KG1 (cell line): ENCODE data around the gene TPO.
"Not testable (repeated sequence)": the region's sequence is repeated elsewhere in the genome, so short reads cannot be mapped to it uniquely, and the experiment has no call there.

Experiments used
- DNase-seq: peaks from one replicate; lab custom pipeline; 2025; lab: John Stamatoyannopoulos, UW

TPO gene

DNA sequence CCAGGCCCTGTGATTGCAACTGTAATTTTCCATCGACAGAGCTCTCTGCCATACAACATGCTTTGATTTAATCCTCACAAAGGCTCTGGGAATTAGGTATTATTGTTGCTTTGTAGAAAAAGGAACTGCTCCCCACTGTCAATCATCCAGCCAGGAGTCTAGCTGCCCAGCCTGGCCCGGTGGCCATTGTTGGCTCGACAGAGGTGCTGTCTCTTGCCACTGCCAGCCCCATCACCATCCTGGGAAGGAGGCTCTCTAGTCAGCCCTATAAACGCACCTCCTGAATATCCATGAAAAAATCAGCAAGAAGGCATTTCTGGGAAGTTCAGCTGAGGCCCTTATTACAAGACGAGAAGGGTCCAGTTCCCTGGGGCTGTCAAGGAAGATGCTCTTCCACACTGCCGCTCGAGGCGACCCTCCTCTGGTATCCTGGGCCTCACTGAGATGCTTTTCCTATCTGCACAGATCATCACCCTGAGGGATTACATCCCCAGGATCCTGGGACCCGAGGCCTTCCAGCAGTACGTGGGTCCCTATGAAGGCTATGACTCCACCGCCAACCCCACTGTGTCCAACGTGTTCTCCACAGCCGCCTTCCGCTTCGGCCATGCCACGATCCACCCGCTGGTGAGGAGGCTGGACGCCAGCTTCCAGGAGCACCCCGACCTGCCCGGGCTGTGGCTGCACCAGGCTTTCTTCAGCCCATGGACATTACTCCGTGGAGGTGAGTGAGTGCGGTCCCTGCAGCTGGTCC is 71.0 kb downstream of the TPO start:
- no peak for DNase-seq

DNA sequence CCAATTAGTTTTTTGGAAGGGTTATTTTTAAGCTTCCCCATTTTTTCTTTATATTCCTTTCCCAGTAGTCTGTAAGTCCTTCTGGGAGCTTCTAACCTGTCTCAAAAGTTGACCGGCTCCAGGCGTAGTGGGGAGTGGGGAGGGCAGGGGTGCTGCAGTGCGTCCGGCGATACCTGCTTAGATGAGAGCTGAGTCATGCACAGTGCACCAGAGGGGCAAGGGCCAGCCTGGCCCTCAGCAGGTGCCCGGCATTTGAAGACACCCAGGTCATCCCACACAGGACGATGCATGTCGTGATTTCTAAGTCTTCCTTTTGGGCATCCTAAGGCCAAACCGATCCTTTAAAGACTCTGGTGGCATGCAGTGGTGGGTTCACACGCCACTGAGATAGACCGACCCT is 73.4 kb downstream of the TPO start:
- no peak for DNase-seq

- no peak for DNase-seq
Measured at GRCh38 chr2:1487758-1488157, 74.5 kb downstream of the TPO start.

- no peak for DNase-seq
Measured at GRCh38 chr2:1488181-1488671, 75.0 kb downstream of the TPO start.

- DNase-seq: no peak
Measured at GRCh38 chr2:1488851-1489250, 75.6 kb downstream of the TPO start.

DNA sequence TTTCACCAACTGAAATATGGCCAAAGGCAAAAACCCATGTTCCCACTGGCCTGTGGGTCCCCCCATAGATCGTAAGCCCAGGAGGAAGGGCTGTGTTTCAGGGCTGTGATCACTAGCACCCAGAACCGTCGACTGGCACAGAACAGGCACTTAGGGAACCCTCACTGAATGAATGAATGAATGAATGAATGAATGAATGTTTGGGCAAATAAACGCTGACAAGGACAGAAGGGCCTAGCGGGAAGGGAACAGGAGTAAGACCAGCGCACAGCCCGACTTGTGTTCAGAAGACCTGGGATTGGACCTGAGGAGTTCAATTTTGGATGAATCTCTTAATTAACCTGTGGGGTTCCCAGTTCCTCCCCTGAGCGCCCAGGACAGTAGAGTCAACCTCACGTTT is 76.2 kb downstream of the TPO start:
- no peak for DNase-seq

GRCh38 chr2:1490381-1490780 is 77.1 kb downstream of the TPO start:
- DNase-seq: not testable (repeated sequence)

DNA sequence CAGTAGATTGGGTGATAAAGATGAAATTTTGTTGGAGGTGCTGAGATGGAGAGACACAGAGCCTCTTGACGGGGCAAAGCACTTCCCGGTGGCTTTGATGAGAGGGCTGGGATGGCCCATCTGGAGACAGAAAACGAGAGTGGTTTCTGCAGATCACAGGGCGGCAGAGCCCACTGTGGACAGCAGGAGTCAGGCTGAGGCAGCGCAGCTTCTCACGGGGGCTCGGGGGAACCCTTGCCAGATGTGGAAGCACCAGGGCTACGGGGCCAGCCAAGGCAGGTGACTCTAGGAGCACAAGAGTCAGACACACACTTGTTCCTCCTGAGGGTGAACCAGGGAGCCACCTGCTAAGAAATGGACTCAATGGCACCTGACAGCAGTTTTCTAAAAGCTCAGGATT is 78.5 kb downstream of the TPO start:
- DNase-seq: no peak

- DNase-seq: not testable (repeated sequence)
Measured at GRCh38 chr2:1492231-1492630, 79.0 kb downstream of the TPO start.

DNA sequence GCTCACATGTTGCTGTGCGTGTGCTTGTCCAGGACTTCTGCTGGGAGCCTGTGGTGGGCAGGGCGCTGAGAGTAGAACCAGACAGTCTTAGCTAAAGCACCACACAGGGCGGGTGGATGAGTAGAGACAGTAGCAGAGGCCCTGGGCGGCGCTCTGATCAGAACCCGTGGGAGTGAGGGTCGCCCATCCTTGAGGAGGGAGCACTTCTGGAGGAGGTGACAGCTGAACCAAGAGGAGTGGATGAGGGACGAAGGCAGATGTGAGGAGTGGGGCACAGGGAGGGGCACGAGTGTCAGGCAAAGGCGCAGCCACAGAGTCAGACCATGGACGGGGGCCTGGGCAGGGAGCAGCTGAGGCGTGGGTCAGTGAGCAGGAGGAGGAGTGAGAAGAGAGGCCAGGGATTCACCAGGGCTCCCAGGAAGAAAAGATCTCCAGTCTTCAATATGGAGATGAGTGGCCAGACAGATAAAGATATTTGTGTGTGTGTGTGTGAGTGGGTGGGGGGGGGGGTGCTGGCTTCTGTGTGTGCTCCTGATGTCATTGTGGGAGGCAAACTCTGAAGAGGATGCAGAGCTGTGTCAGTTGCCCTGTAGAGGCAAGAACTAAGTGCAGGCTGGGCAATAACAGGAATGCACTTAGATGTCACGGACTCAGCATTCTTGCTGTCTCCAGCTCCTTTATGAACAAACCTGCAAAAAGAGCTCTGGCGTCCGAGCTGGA is 79.6 kb downstream of the TPO start:
- no peak for DNase-seq

DNA sequence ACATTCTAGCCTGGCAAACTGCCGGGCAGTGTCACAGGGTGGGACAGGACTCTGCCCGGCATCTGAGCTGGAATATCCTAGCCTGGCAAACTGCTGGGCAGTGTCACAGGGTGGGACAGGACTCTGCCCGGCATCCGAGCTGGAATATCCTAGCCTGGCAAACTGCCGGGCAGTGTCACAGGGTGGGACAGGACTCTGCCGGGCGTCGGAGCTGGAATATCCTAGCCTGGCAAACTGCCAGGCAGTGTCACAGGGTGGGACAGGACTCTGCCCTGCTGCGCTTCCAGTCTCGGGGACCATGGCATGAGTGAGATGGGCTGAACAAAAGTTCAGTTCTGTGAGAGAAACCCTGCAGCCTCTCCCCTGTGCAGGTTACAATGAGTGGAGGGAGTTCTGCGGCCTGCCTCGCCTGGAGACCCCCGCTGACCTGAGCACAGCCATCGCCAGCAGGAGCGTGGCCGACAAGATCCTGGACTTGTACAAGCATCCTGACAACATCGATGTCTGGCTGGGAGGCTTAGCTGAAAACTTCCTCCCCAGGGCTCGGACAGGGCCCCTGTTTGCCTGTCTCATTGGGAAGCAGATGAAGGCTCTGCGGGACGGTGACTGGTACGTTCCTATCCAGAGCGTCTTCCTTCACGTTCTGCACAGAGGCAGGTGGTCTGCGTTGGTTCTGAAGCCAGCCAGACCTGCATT is 80.3 kb downstream of the TPO start:
- DNase-seq: no peak

- DNase-seq: no peak
Measured at GRCh38 chr2:1494257-1494656, 81.0 kb downstream of the TPO start.

GRCh38 chr2:1494906-1495305 is 81.6 kb downstream of the TPO start:
- no peak for DNase-seq

DNA sequence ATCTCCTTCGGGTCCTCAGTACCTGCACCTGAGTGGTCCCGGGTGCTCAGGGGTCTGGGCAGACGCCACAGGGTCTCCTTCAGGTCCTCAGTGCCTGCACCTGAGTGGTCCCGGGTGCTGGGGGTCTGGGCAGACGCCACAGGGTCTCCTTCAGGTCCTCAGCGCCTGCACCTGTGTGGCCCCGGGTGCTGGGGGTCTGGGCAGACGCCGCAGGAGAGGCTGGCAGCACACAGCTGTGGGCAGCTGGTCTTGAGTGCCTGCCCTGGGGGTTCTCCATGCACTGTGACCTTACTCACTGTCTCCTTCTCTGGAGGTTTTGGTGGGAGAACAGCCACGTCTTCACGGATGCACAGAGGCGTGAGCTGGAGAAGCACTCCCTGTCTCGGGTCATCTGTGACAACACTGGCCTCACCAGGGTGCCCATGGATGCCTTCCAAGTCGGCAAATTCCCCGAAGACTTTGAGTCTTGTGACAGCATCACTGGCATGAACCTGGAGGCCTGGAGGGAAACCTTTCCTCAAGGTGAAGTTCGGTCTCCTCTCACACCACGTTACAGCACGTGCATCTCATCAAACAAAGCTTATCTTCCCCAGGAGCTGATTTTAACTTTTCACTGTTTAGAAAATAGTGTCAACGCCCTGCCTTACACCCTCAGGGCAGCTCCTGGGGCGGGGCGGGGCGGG is 82.6 kb downstream of the TPO start:
- no peak for DNase-seq

DNA sequence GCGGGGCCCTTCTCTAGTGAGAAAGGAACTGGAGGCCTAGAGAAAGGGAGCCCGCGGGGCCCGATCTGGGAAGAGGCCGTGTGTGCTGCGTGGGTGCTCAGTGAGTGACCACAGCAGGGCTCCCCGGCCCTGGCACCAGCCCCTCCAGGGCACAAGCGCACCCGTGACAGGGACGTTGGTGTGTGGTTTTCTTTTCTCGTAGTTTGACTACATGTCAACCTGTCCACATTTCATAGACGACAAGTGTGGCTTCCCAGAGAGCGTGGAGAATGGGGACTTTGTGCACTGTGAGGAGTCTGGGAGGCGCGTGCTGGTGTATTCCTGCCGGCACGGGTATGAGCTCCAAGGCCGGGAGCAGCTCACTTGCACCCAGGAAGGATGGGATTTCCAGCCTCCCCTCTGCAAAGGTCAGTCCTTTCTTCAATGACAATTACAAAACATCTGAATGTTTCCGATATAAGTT is 83.1 kb downstream of the TPO start:
- no peak for DNase-seq

GRCh38 chr2:1497122-1497611 is 83.9 kb downstream of the TPO start:
- DNase-seq: no peak

GRCh38 chr2:1498176-1498575 is 84.9 kb downstream of the TPO start:
- no peak for DNase-seq

DNA sequence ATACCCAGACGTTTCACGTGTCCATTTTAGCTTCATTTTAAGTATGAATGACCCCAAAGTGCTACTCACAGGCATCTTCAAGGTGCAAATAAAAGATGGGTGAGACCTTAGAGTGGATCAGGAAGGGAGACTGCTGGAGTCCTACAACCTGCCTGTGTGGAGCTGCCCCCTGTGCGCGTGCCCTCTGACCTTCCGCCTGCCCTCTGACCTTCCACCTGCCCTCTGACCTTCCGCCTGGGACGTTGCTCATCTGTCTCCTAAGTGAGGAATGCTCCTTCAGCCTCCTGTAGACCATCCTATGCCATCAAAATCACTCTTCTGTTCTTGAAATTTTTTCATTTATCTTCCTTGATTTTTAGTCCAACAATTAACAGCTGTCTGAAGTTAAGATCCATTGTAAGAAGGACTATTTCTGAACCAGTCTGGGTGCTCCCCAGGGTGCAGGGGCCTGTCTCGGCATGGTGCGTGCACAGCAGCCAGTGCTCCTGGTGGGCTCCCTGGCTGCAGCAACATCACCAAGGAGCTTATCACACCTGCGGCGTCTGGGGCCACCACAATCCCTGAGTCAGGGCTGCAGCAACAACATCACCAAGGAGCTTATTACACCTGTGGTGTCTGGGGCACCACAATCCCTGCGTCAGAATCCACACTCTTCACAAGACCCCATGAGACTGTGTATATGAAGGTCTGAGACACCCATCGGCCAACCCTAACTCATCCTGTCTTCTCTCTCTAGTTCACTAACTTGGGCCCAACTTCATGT is 86.0 kb downstream of the TPO start:
- DNase-seq: no peak

- DNase-seq: no peak
Measured at GRCh38 chr2:1501038-1501851, 88.0 kb downstream of the TPO start.

DNA sequence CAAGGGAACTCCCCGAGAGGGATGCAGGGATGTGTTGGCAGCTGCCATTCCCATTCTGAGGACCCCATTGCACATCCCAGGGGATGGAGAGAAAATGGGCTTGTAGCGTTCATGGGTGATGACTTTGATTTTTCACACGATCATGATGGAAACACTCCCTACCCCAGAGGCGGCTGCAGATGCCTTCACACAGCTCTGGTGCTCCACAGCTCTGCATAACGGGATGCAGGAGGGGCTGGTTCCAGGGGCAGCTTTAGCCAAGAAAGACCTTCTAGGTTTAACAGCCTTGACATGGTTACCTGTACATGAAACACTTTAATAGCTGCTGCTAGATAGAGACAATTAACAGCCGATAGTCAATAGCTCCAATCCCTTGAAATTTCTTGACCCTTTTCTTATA is 88.7 kb downstream of the TPO start:
- no peak for DNase-seq
